Measurements from ENCODE around the gene GNA15.
A peak's percentile ranks its signal among the peaks of the same experiment; 100 is the strongest.

The GNA15 gene

DNA sequence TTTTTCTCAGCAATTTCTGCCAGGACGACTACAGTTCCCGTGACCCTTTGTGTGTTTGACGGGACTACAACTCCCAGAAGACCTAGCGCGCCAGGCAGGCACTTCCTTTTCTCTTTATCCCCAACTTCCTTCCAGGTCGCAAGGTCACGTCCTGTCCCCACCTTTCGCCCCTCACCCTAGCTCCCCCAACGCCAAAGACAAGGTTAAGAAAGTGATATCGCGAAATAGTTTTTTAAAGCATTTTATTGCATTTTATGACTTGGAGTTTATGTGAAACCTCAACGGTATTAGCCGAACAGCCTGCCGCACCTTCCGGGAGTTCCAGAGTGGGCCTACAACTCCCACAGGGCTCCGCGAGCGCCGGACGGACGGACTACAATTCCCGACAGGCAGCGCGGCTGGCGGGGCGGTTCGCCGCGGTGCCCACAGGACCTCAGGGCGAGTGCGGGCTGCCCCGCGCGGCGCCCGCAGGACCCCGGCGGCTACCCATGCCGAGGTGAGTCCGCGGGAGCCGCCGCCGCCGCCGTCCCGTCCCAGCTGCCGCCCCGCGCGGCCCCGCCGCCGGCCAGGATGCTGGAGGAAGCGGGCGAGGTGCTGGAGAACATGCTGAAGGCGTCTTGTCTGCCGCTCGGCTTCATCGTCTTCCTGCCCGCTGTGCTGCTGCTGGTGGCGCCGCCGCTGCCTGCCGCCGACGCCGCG is 49.8 kb downstream of the GNA15 start, which contains the start of gene NCLN:
TSS of gene NCLN (plus strand) at position 470 of the 699 bp plus-strand sequence. CDS start at position 571, 101 bp downstream.
- H3K4me1 ChIP-seq (ENCODE audit: insufficient read depth, low read length), result peaks cover 80% of the 10 kb centered on the region
- no peaks in the 10 kb centered on the region for H3K9me3 ChIP-seq (ENCODE audit: insufficient read depth, low read length, severe bottlenecking)
- TF ChIP-seq, protein P1, sequence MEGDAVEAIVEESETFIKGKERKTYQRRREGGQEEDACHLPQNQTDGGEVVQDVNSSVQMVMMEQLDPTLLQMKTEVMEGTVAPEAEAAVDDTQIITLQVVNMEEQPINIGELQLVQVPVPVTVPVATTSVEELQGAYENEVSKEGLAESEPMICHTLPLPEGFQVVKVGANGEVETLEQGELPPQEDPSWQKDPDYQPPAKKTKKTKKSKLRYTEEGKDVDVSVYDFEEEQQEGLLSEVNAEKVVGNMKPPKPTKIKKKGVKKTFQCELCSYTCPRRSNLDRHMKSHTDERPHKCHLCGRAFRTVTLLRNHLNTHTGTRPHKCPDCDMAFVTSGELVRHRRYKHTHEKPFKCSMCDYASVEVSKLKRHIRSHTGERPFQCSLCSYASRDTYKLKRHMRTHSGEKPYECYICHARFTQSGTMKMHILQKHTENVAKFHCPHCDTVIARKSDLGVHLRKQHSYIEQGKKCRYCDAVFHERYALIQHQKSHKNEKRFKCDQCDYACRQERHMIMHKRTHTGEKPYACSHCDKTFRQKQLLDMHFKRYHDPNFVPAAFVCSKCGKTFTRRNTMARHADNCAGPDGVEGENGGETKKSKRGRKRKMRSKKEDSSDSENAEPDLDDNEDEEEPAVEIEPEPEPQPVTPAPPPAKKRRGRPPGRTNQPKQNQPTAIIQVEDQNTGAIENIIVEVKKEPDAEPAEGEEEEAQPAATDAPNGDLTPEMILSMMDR (IDR thresholded peaks at IDR 0.05; ENCODE audit: borderline replicate concordance, extremely low read depth, low read length, poor library complexity, severe bottlenecking), result peak; percentile 6
- no peak for TF ChIP-seq EZH2 (IDR thresholded peaks at IDR 0.05; ENCODE audit: borderline replicate concordance, low read depth, low read length, severe bottlenecking)
- H3K36me3 ChIP-seq (ENCODE audit: insufficient read depth, low read length), result peaks cover 60% of the 10 kb centered on the region
- peak; percentile 81 for ATAC-seq (ENCODE audit: insufficient read depth, low read depth)
- DNase-seq, result peak; percentile 94
- no peaks in the 10 kb centered on the region for H3K27me3 ChIP-seq (ENCODE audit: insufficient read depth, low read length, poor library complexity)
- H4K20me1 ChIP-seq (ENCODE audit: insufficient read depth, low read length), result peaks cover 77% of the 10 kb centered on the region
- peaks cover 91% of the 10 kb centered on the region for H3K79me2 ChIP-seq (ENCODE audit: insufficient read depth, low read length)
- peak within 1 kb of the TSS; percentile 96 for H3K4me2 ChIP-seq (ENCODE audit: insufficient read depth, low read length)
- H3K4me3 ChIP-seq (ENCODE audit: low read depth in 1 of 2, low read length in 2 of 2), result peak within 1 kb of the TSS; percentile 93 to 99
- H3K27ac ChIP-seq (ENCODE audit: low read length), result peak within 1 kb of the TSS; percentile 91
- peak within 1 kb of the TSS; percentile 92 for H3K9ac ChIP-seq (ENCODE audit: low read depth, low read length)
- peak within 1 kb of the TSS; percentile 75 for H2AFZ ChIP-seq (ENCODE audit: low read depth, low read length)

DNA sequence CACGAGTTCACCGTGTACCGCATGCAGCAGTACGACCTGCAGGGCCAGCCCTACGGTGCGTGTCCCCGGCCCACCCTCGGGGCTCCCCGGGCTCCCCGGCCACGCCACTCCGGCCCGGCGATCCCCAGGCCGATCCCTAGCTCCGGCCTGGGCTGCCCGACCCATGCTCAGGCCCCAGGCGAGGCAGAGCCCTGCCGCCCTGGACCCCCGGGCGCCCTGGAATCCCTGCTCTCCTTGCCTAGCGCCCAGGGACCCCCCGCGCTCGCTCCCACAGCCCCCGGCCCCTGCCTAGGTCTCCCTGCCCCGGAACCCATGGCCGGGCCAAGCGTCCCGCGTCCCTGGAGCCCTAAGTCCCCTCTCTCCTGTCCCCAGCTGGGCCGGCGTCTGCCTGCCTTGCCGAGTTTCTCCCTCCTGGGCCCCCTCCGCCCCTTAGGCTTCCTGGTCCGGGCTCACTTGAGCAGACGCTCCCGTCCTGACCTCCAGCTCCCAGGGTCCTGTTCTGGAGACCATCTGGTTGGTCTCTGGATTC is 50.4 kb downstream of the GNA15 start:
- peak; percentile 30; the same call in 2 of the 3 replicates for ATAC-seq (ENCODE audit: insufficient read depth, low read depth)
- Histone ChIP-seq H3K36me3 (ENCODE audit: insufficient read depth, low read length) (peaks cover 57% of the 10 kb centered on the region), H2AFZ (ENCODE audit: low read depth, low read length) (peak overlapping the region; percentile 75; the same call in 1 of the 2 replicates), H3K9ac (ENCODE audit: low read depth, low read length) (peak overlapping the region; percentile 92), H3K4me2 (ENCODE audit: insufficient read depth, low read length) (peak overlapping the region; percentile 96), H3K4me3 (ENCODE audit: low read depth in 1 of 2, low read length in 2 of 2) (peak overlapping the region; percentile 93 to 99), H3K79me2 (ENCODE audit: insufficient read depth, low read length) (peaks cover 91% of the 10 kb centered on the region), H3K4me1 (ENCODE audit: insufficient read depth, low read length) (peaks cover 73% of the 10 kb centered on the region), H4K20me1 (ENCODE audit: insufficient read depth, low read length) (peaks cover 75% of the 10 kb centered on the region), H3K9me3 (ENCODE audit: insufficient read depth, low read length, severe bottlenecking) (no peaks in the 10 kb centered on the region), H3K27ac (ENCODE audit: low read length) (peak overlapping the region; percentile 70), H3K27me3 (ENCODE audit: insufficient read depth, low read length, poor library complexity) (no peaks in the 10 kb centered on the region)
- peak; percentile 26 for DNase-seq
- TF ChIP-seq, protein P1 (IDR thresholded peaks at IDR 0.05; ENCODE audit: borderline replicate concordance, extremely low read depth, low read length, poor library complexity, severe bottlenecking), result no peak
- TF ChIP-seq EZH2 (IDR thresholded peaks at IDR 0.05; ENCODE audit: borderline replicate concordance, low read depth, low read length, severe bottlenecking), result no peak

DNA sequence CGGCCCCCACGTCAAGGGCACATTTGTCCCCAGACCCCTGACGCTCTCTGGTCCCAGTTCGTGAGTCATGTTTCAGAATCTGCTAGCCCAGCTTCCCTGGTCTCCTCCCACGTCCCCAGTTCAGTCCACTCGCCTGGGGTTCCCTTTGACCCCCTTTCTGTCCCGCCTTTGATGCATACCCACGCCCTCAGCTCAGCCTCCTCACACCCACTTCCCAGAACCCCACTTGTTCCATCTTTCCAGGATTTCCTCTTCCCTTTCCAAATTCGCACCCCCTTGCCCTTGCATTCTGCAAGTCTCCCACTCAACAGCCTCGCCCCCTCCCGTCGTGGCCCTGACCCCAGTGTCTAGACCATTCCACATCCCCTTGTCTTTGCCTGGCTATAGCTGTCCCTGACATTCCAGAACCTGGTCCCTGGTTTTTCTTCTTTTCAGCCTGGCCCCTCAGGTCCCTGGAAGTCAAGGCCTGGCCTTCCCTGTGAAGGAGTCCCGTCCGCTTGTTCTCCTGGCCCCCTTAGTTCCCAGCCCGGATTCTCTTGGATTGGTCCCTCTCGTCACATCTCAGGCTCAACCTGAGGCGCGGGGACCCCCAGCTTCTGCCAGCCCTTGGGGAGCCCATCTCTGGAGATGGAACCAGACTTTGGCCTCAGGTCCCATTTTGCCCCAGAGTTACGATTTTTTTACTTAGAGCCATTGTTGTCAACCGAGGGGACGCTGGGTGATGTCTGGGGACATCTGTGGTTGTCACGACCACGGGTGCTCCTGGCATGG is 51.2 kb downstream of the GNA15 start:
- DNase-seq, result no peak
- TF ChIP-seq, protein P1 (IDR thresholded peaks at IDR 0.05; ENCODE audit: borderline replicate concordance, extremely low read depth, low read length, poor library complexity, severe bottlenecking), result no peak
- TF ChIP-seq EZH2 (IDR thresholded peaks at IDR 0.05; ENCODE audit: borderline replicate concordance, low read depth, low read length, severe bottlenecking), result no peak
- peak overlapping the region; percentile 93 to 99 for H3K4me3 ChIP-seq (ENCODE audit: low read depth in 1 of 2, low read length in 2 of 2)
- H3K27me3 ChIP-seq (ENCODE audit: insufficient read depth, low read length, poor library complexity), result no peaks in the 10 kb centered on the region
- H3K9ac ChIP-seq (ENCODE audit: low read depth, low read length), result peak overlapping the region; percentile 92
- peaks cover 80% of the 10 kb centered on the region for H4K20me1 ChIP-seq (ENCODE audit: insufficient read depth, low read length)
- peaks cover 65% of the 10 kb centered on the region for H3K4me1 ChIP-seq (ENCODE audit: insufficient read depth, low read length)
- no peak overlapping the region for H2AFZ ChIP-seq (ENCODE audit: low read depth, low read length)
- H3K79me2 ChIP-seq (ENCODE audit: insufficient read depth, low read length), result peaks cover 91% of the 10 kb centered on the region
- H3K9me3 ChIP-seq (ENCODE audit: insufficient read depth, low read length, severe bottlenecking), result no peaks in the 10 kb centered on the region
- H3K4me2 ChIP-seq (ENCODE audit: insufficient read depth, low read length), result peak overlapping the region; percentile 96
- peaks cover 58% of the 10 kb centered on the region for H3K36me3 ChIP-seq (ENCODE audit: insufficient read depth, low read length)
- ATAC-seq (ENCODE audit: insufficient read depth, low read depth), result no peak
- peak overlapping the region; percentile 70 for H3K27ac ChIP-seq (ENCODE audit: low read length)
